ENCODE measurements around the gene SEL1L3.

The SEL1L3 gene

GRCh38 chr4:25845841-25846653 is 16.7 kb downstream of the SEL1L3 start:
- DNase-seq, result no peak

- no peak for DNase-seq
These were observed 17.7 kb downstream of the SEL1L3 start for GRCh38 chr4:25844961-25845712.

GRCh38 chr4:25843340-25844097 is 19.3 kb downstream of the SEL1L3 start:
- no peak for DNase-seq

GRCh38 chr4:25842229-25842845 is 20.5 kb downstream of the SEL1L3 start:
- DNase-seq, result peak in 2 of 4 experiments; percentile 13 to 39

GRCh38 chr4:25839687-25840086 is 23.1 kb downstream of the SEL1L3 start:
- no peak for DNase-seq

- DNase-seq, result no peak
These were observed 23.6 kb downstream of the SEL1L3 start for GRCh38 chr4:25839233-25839632.

GRCh38 chr4:25838526-25838925 is 24.3 kb downstream of the SEL1L3 start:
- DNase-seq, result no peak

GRCh38 chr4:25837107-25837506 is 25.7 kb downstream of the SEL1L3 start:
- DNase-seq, result no peak

- no peak for DNase-seq
These were observed 27.4 kb downstream of the SEL1L3 start for GRCh38 chr4:25835384-25835783.

- no peak for DNase-seq
These were observed 28.2 kb downstream of the SEL1L3 start for GRCh38 chr4:25834411-25835107.

GRCh38 chr4:25830548-25830947 is 32.2 kb downstream of the SEL1L3 start:
- DNase-seq, result no peak

GRCh38 chr4:25827897-25828296 is 34.9 kb downstream of the SEL1L3 start:
- DNase-seq, result no peak

- DNase-seq, result no peak
These were observed 35.4 kb downstream of the SEL1L3 start for GRCh38 chr4:25827373-25827772.

GRCh38 chr4:25826074-25826752 is 36.6 kb downstream of the SEL1L3 start:
- no peak for DNase-seq

GRCh38 chr4:25823632-25824031 is 39.2 kb downstream of the SEL1L3 start:
- DNase-seq, result no peak

GRCh38 chr4:25821899-25822298 is 40.9 kb downstream of the SEL1L3 start:
- DNase-seq, result no peak

- DNase-seq, result no peak
These were observed 41.5 kb downstream of the SEL1L3 start for GRCh38 chr4:25821267-25821666.

GRCh38 chr4:25818876-25819275 is 43.9 kb downstream of the SEL1L3 start:
- no peak for DNase-seq

GRCh38 chr4:25818371-25818871 is 44.4 kb downstream of the SEL1L3 start:
- DNase-seq, result no peak

GRCh38 chr4:25817059-25817681 is 45.6 kb downstream of the SEL1L3 start:
- DNase-seq, result no peak

GRCh38 chr4:25816591-25817058 is 46.2 kb downstream of the SEL1L3 start:
- no peak for DNase-seq
